ENCODE data around the gene TMEM108.

The TMEM108 gene

GRCh38 chr3:133414021-133414392 is 375.8 kb downstream of the TMEM108 start:
- no peak for DNase-seq (ENCODE audit: low read depth, low spot score)

- no peak for DNase-seq (ENCODE audit: low read depth, low spot score)
Observed at GRCh38 chr3:133418361-133418760, 380.2 kb downstream of the TMEM108 start.

GRCh38 chr3:133419151-133419909 is 381.1 kb downstream of the TMEM108 start:
- no peak for DNase-seq (ENCODE audit: low read depth, low spot score)

- no peak for DNase-seq (ENCODE audit: low read depth, low spot score)
Observed at GRCh38 chr3:133424937-133425869, 387.0 kb downstream of the TMEM108 start.

- DNase-seq (ENCODE audit: low read depth, low spot score): no peak
Observed at GRCh38 chr3:133425898-133426297, 387.7 kb downstream of the TMEM108 start.

GRCh38 chr3:133426721-133427120 is 388.5 kb downstream of the TMEM108 start:
- DNase-seq (ENCODE audit: low read depth, low spot score): no peak

- no peak for DNase-seq (ENCODE audit: low read depth, low spot score)
Observed at GRCh38 chr3:133428552-133428951, 390.4 kb downstream of the TMEM108 start.

- DNase-seq (ENCODE audit: low read depth, low spot score): no peak
Observed at GRCh38 chr3:133429063-133429462, 390.9 kb downstream of the TMEM108 start.

GRCh38 chr3:133439563-133439962 is 401.4 kb downstream of the TMEM108 start:
- no peak for DNase-seq (ENCODE audit: low read depth, low spot score)

GRCh38 chr3:133440652-133441051 is 402.5 kb downstream of the TMEM108 start:
- no peak for DNase-seq (ENCODE audit: low read depth, low spot score)

GRCh38 chr3:133441867-133442270 is 403.7 kb downstream of the TMEM108 start:
- DNase-seq (ENCODE audit: low read depth, low spot score): no peak

GRCh38 chr3:133442518-133442917 is 404.3 kb downstream of the TMEM108 start:
- no peak for DNase-seq (ENCODE audit: low read depth, low spot score)

GRCh38 chr3:133443649-133444422 is 405.6 kb downstream of the TMEM108 start:
- DNase-seq (ENCODE audit: low read depth, low spot score): no peak

- no peak for DNase-seq (ENCODE audit: low read depth, low spot score)
Observed at GRCh38 chr3:133444423-133444774, 406.2 kb downstream of the TMEM108 start.

- DNase-seq (ENCODE audit: low read depth, low spot score): no peak
Observed at GRCh38 chr3:133445108-133445507, 406.9 kb downstream of the TMEM108 start.
